Measurements from ENCODE around the gene PVALEF.

- TF ChIP-seq CTCF (IDR thresholded peaks at IDR 0.05) (no peak), POLR2A (IDR thresholded peaks at IDR 0.05) (no peak), POLR2AphosphoS5 (IDR thresholded peaks at IDR 0.05; ENCODE audit: insufficient read depth in 1 of 2, low read depth in 1 of 2) (no peak)
These were observed 8.5 kb downstream of the PVALEF start for GRCh38 chr17:81173762-81174155.
